ENCODE measurements around the gene OTOF.
"Not testable (repeated sequence)": the region's sequence is repeated elsewhere in the genome, so short reads cannot be mapped to it uniquely, and the experiment has no call there.

Gene OTOF

DNA sequence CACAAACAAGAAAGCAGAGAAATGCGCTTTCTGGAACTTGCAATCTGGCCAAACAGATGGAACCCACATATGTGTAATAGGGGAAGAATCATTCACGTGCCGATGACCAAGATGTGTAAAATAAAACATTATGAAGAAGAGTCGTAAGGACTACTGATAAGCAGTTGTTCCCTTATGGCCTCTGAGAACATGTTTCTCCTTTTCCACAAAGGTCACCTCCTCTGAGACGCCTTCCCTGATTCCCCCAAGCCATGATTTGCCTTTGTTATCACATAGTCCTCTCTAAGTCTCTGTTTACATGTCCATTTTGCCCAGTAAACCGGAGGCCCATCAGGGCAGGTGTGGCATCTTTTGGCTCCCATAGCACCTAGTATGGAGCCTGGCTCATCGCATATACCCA, 8.0 kb downstream of the OTOF start:
- no peak for TF ChIP-seq CTCF (IDR thresholded peaks at IDR 0.05; ENCODE audit: borderline replicate concordance, control extremely low read depth, extremely low read depth, insufficient read depth, missing control alignments)
- no peak for DNase-seq (ENCODE audit: low spot score)
- in situ Hi-C loops (cut with MboI; ENCODE audit: low sequenced_read_pairs, unreplicated experiment), result no loop called here

DNA sequence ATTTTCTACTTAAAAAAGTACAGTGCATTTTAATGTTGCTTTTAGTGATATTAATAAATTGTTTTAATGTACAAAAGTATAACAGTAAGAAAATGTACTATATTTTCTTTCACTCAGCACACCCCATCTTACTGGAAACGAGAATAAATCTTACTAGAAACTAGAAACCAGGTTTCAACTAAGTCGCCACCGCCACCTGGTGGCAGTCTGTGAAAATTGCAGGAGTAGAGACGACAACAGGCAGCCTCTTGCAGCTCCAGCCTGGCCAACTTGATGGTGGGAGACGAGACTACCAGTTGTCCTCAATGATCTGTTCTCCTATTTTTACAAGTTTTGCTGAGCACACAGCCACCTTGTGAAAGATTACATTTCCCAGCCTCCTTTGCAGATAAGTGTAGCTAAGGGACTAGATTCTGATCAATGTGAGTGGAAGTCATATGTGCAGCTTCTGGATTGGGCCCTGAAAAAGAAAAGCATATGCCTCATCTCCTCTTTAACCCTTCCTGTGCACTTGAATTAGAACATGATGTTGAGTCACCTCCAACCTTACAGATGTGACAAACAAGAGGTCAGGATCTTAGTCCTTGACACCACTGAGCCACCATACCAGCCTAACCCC, 8.7 kb downstream of the OTOF start:
- peak; percentile 51 for TF ChIP-seq CTCF (IDR thresholded peaks at IDR 0.05; ENCODE audit: borderline replicate concordance, control extremely low read depth, extremely low read depth, insufficient read depth, missing control alignments)
- in situ Hi-C loops (cut with MboI; ENCODE audit: low sequenced_read_pairs, unreplicated experiment), result no loop called here
- peak; percentile 82 for DNase-seq (ENCODE audit: low spot score)

GRCh38 chr2:26468544-26468943, 9.4 kb downstream of the OTOF start:
- in situ Hi-C loops (cut with MboI; ENCODE audit: low sequenced_read_pairs, unreplicated experiment); DNase-seq (ENCODE audit: low spot score): not testable (repeated sequence)

GRCh38 chr2:26466662-26467310, 11.1 kb downstream of the OTOF start:
- in situ Hi-C loops (cut with MboI; ENCODE audit: low sequenced_read_pairs, unreplicated experiment), result no loop called here
- no peak for TF ChIP-seq CTCF (IDR thresholded peaks at IDR 0.05; ENCODE audit: borderline replicate concordance, control extremely low read depth, extremely low read depth, insufficient read depth, missing control alignments)
- DNase-seq (ENCODE audit: low spot score), result no peak

DNA sequence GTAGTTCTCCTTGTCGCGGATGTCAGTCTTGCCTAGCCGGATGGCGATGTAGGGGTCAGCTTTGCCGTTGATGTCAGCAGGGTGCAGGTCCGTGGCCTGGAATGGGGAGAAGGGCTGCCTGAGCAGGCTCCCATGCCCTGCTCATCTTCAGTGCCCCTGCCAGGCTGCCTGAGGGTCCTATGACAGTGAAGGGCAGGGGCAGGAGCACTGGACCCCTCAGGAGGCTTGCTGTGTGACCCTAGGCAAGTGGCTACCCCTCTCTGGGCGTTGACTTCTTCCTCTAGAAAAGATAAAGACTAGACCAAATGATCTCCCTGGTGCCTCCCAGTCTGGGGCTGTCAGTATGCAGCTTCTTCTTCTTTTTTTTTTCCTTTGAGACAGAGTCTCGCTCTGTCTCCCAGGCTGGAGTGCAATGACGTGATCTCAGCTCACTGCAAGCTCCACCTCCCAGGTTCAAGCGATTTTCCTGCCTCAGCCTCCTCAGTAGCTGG, 11.9 kb downstream of the OTOF start:
- in situ Hi-C loops (cut with MboI; ENCODE audit: low sequenced_read_pairs, unreplicated experiment), result no loop called here
- no peak for DNase-seq (ENCODE audit: low spot score)
- TF ChIP-seq CTCF (IDR thresholded peaks at IDR 0.05; ENCODE audit: borderline replicate concordance, control extremely low read depth, extremely low read depth, insufficient read depth, missing control alignments), result no peak

- in situ Hi-C loops (cut with MboI; ENCODE audit: low sequenced_read_pairs, unreplicated experiment), result no loop called here
- TF ChIP-seq CTCF (IDR thresholded peaks at IDR 0.05; ENCODE audit: borderline replicate concordance, control extremely low read depth, extremely low read depth, insufficient read depth, missing control alignments), result no peak
- DNase-seq (ENCODE audit: low spot score), result no peak
Measured at GRCh38 chr2:26465266-26465925, 12.5 kb downstream of the OTOF start.

Data from GM13976 (cell line).